B cell (primary cell): ENCODE measurements around the gene WNT3A. TPM values are rescaled to one million over a fixed set of nuclear protein-coding genes. Genes with fewer than 3 reads are reported as not detected.

Experiments used
- ATAC-seq: fragments of 200-7000 bp; cut with Tn5 transposase; one replicate; pipeline ENCODE4 v1.10.0; 2021; ENCODE audit warnings: low read depth, mild to moderate bottlenecking, moderate number of reproducible peaks, moderate library complexity
- CTCF ChIA-PET: fragments of 350-600 bp; sonication (Branson Sonifier 250); formaldehyde crosslinking; loops from one replicate; lab custom pipeline; 2021; ENCODE audit warnings: antibody characterized with exemption, inconsistent platforms; lab: Charles Lee
- POLR2A ChIA-PET: fragments of 350-600 bp; sonication (Branson Sonifier 250); formaldehyde crosslinking; loops from one replicate; lab custom pipeline; 2021; ENCODE audit warnings: antibody characterized with exemption; lab: Charles Lee
- DNase-seq: peaks from one replicate; pipeline ENCODE4 v3.0.0; 2013
- H2AFZ ChIP-seq: 2 replicates; pipeline ENCODE4 v1.6.1; 2012; ENCODE audit warnings: mild to moderate bottlenecking, low read depth, low read length; ENCODE audit not compliant: insufficient read depth, poor library complexity, severe bottlenecking
- H3K27ac ChIP-seq, 2 donors: 1 replicate in 1 of 2; 2 replicates in 1 of 2; pipeline ENCODE4 v1.5.1; 2012 to 2013; ENCODE audit warnings: low read length in 2 of 2, mild to moderate bottlenecking in 2 of 2, moderate library complexity in 1 of 2
- H3K27me3 ChIP-seq, 4 experiments: fragments of 200-600 bp in 1 of 4; sonication (generic) in 1 of 4; replicated peaks in 1 of 4; 1 replicate in 2 of 4; 2 replicates in 2 of 4; pipeline versions ENCODE4 v1.6.1 to v1.7.0; 2013 to 2016; ENCODE audit warnings: low read length in 3 of 4, mild to moderate bottlenecking in 2 of 4, mixed read lengths in 1 of 4, moderate library complexity in 1 of 4; ENCODE audit not compliant: insufficient read depth in 4 of 4, control insufficient read depth in 3 of 4; ENCODE audit errors: control extremely low read depth in 1 of 4
- H3K36me3 ChIP-seq, 2 experiments: replicated peaks in 1 of 2; 1 replicate in 1 of 2; 2 replicates in 1 of 2; pipeline versions ENCODE4 v1.6.1 to v1.7.1; 2013; ENCODE audit warnings: low read length in 1 of 2; ENCODE audit not compliant: insufficient read depth in 2 of 2, control insufficient read depth in 1 of 2; ENCODE audit errors: control extremely low read depth in 1 of 2, extremely low read depth in 1 of 2
- H3K4me1 ChIP-seq, 2 donors: fragments of 200-600 bp in 1 of 2; sonication (generic) in 1 of 2; 1 replicate in 1 of 2; 2 replicates in 1 of 2; pipeline versions ENCODE4 v1.5.1 to v1.6.1; 2013 to 2017; ENCODE audit warnings: low read length in 2 of 2; ENCODE audit not compliant: control insufficient read depth in 2 of 2, insufficient read depth in 2 of 2
- H3K4me2 ChIP-seq: replicated peaks from 2 replicates; pipeline ENCODE3; 2012; ENCODE audit warnings: mild to moderate bottlenecking, low read depth, low read length; ENCODE audit not compliant: poor library complexity, severe bottlenecking
- H3K4me3 ChIP-seq, 5 experiments: fragments of 200-600 bp in 1 of 5; sonication (generic) in 1 of 5; 1 replicate in 3 of 5; 2 replicates in 2 of 5; pipeline versions ENCODE4 v1.5.1 to v1.7.0; 2011 to 2016; ENCODE audit warnings: low read length in 4 of 5, mild to moderate bottlenecking in 4 of 5, low read depth in 2 of 5, control low read depth in 1 of 5, moderate library complexity in 1 of 5; ENCODE audit not compliant: insufficient read depth in 1 of 5; ENCODE audit errors: control extremely low read depth in 1 of 5, extremely low read depth in 1 of 5
- H3K79me2 ChIP-seq: fragments of 200-600 bp; sonication (generic); one replicate; pipeline ENCODE4 v1.6.0; 2016; ENCODE audit warnings: low read length; ENCODE audit not compliant: control insufficient read depth, insufficient read depth
- H3K9ac ChIP-seq: fragments of 200-600 bp; sonication (generic); 2 replicates; pipeline ENCODE4 v1.6.1; 2017; ENCODE audit warnings: mild to moderate bottlenecking, low read length, moderate library complexity
- H3K9me3 ChIP-seq, 3 donors: one replicate each; pipeline versions ENCODE4 v1.6.1 to v1.7.1; 2013; ENCODE audit warnings: low read length in 2 of 3; ENCODE audit not compliant: control insufficient read depth in 2 of 3, insufficient read depth in 1 of 3; ENCODE audit errors: control extremely low read depth in 1 of 3
- H4K20me1 ChIP-seq: 2 replicates; pipeline ENCODE4 v1.6.0; 2012; ENCODE audit warnings: mild to moderate bottlenecking, low read length; ENCODE audit not compliant: insufficient read depth, control insufficient read depth, poor library complexity, severe bottlenecking
- H3K27ac Mint-ChIP-seq: one replicate; pipeline ENCODE4 v1.8.0; 2021; ENCODE audit warnings: mixed read lengths
- H3K27me3 Mint-ChIP-seq: one replicate; pipeline ENCODE4 v1.8.0; 2021; ENCODE audit warnings: mixed read lengths
- H3K4me1 Mint-ChIP-seq: one replicate; pipeline ENCODE4 v1.8.0; 2021; ENCODE audit warnings: mixed read lengths
- H3K4me3 Mint-ChIP-seq: one replicate; pipeline ENCODE4 v1.8.0; 2021; ENCODE audit warnings: mixed read lengths
- H3K9me3 Mint-ChIP-seq: one replicate; pipeline ENCODE4 v1.8.0; 2022; ENCODE audit warnings: mixed read lengths; ENCODE audit not compliant: insufficient read depth
- CTCF ChIP-seq: fragments of 200-600 bp; IDR thresholded peaks from one replicate; pipeline ENCODE4 v1.8.0; 2022; ENCODE audit warnings: antibody characterized with exemption, mild to moderate bottlenecking
- EZH2 ChIP-seq: IDR thresholded peaks from 2 replicates; pipeline ENCODE4 v1.6.1; 2012; ENCODE audit warnings: borderline replicate concordance, low read depth, mild to moderate bottlenecking, moderate library complexity, low read length; ENCODE audit not compliant: insufficient read depth, poor library complexity, severe bottlenecking
- WGBS: methylation state at CpG from one replicate; pipeline ENCODE4 v1.1.5; 2013; ENCODE audit warnings: missing lambda C conversion rate; ENCODE audit not compliant: insufficient coverage; 5-methylcytosine and 5-hydroxymethylcytosine counted together
- intact Hi-C: fragments of 100-400 bp; cut with micrococcal nuclease; formaldehyde crosslinking; loops from one replicate; pipeline ENCODE4 v1.10.0; 2022
- polyA plus RNA-seq: library from polyadenylated mRNA; depleted of rRNA; stranded (reverse); fragments of >200 nt; gene quantifications from 2 replicates; pipeline ENCODE4 v1.2.3, GENCODE V29; 2012
- total RNA-seq, 2 donors: library from RNA; stranded (reverse); fragments of 120-200 nt in 1 of 2; gene quantifications; 1 replicate in 1 of 2; 2 replicates in 1 of 2; pipeline versions ENCODE4 v1.2.3 to v1.2.4, GENCODE V29; 2013 to 2022

WNT3A gene
- total and polyA plus RNA-seq, 2 donors (not counting 1 experiment from before 2014, with no cell fraction given) = 0.03 TPM; not detected in 1

- Mint-ChIP-seq H3K4me3 (no peak overlapping the region), H3K27me3 (no peaks in the 10 kb centered on the region), H3K9me3 (no peaks in the 10 kb centered on the region), H3K4me1 (peaks cover 4% of the 10 kb centered on the region), H3K27ac (no peak overlapping the region)
- WGBS = 65% methylated on average over 23 of the region's 23 CpGs
- H3K79me2 ChIP-seq = no peaks in the 10 kb centered on the region
- H3K9me3 ChIP-seq = no peaks in the 10 kb centered on the region
- H2AFZ ChIP-seq = no peak overlapping the region
- H3K4me3 ChIP-seq = no peak overlapping the region
- no peaks in the 10 kb centered on the region for H3K36me3 ChIP-seq
- intact Hi-C loops = no loop called here
- TF ChIP-seq EZH2 = no peak
- no peak for TF ChIP-seq CTCF
- ATAC-seq (no peak), DNase-seq (no peak)
- CTCF ChIA-PET = no interaction called here
- POLR2A ChIA-PET = no interaction called here
- H3K9ac ChIP-seq = no peak overlapping the region
- H3K4me2 ChIP-seq = no peak overlapping the region
- H3K4me1 ChIP-seq = no peaks in the 10 kb centered on the region
- H3K27ac ChIP-seq = no peak overlapping the region
- peaks cover 0 to 14% (median 3%) of the 10 kb centered on the region in 4 experiments for H3K27me3 ChIP-seq
- peaks cover 12% of the 10 kb centered on the region for H4K20me1 ChIP-seq
Measured at GRCh38 chr1:228073061-228073856, 66.5 kb downstream of the WNT3A start.

- H3K4me3 Mint-ChIP-seq = no peak overlapping the region
- intact Hi-C loops = no loop called here
Measured at GRCh38 chr1:228073857-228074545, 67.2 kb downstream of the WNT3A start.

More at GRCh38 chr1:228073857-228074545, 67.2 kb downstream of the WNT3A start:
- H3K9me3 ChIP-seq = no peaks in the 10 kb centered on the region
- ChIA-PET CTCF (no interaction called here), POLR2A (no interaction called here)
- WGBS = 52% methylated on average over 12 of the region's 16 CpGs
- no peaks in the 10 kb centered on the region for H3K4me1 ChIP-seq
- Mint-ChIP-seq H3K4me1 (peaks cover 5% of the 10 kb centered on the region), H3K27ac (no peak overlapping the region), H3K27me3 (no peaks in the 10 kb centered on the region), H3K9me3 (no peaks in the 10 kb centered on the region)
- DNase-seq (no peak), ATAC-seq (no peak)
- no peak overlapping the region for H3K4me3 ChIP-seq
- TF ChIP-seq EZH2 = no peak
- TF ChIP-seq CTCF = no peak
- no peaks in the 10 kb centered on the region for H3K79me2 ChIP-seq
- no peak overlapping the region for H3K4me2 ChIP-seq
- no peak overlapping the region for H3K27ac ChIP-seq
- no peak overlapping the region for H3K9ac ChIP-seq
- no peak overlapping the region for H2AFZ ChIP-seq
- no peaks in the 10 kb centered on the region for H3K36me3 ChIP-seq
- peaks cover 12% of the 10 kb centered on the region for H4K20me1 ChIP-seq
- peaks cover 0 to 8% (median 0%) of the 10 kb centered on the region in 4 experiments for H3K27me3 ChIP-seq
